Measurements from ENCODE around the gene PRDM15.

Gene PRDM15

GRCh38 chr21:41761934-41762635 is 117.1 kb downstream of the PRDM15 start:
- no peaks in the 10 kb centered on the region for H3K9me3 Mint-ChIP-seq
- no peak overlapping the region for H3K4me3 Mint-ChIP-seq
- peaks cover 8% of the 10 kb centered on the region for H3K4me1 Mint-ChIP-seq
- no peaks in the 10 kb centered on the region for H3K36me3 Mint-ChIP-seq
- peaks cover 47% of the 10 kb centered on the region for H3K27me3 Mint-ChIP-seq
- no peak overlapping the region for H3K27ac Mint-ChIP-seq

DNA sequence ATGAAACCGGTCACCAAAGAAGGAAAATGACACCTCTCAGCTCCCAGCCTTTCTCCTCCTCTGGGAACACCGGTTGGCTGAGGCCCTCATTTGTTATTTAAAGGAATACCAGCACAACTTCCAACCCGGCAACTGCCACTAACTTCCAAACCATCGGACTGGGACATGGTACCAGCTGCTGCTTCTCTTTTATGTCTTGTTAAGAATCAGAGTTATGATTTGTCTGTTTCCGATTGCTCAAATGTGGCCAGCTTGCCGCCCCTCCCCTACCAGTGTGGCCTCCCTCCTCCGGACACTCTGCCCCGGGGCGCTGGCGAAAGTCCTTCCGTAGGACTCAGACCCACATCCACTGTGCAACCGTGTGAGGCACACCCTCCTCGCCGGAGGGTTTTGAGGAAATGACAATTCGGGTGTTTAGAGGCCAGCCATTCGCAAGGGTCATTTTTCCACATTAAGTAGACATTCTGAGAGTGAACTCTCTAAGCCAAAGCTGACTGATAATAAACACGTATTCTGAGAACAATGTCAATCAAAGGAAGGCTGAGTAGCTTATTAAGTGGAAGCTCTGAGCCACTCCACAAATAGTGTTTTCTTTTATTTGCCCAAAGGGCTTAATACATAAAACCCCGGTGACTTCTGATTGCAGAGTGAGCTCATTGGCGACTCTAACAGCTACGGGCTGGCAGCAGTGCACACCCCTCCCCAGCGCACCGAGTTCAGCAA is 117.8 kb downstream of the PRDM15 start:
- Mint-ChIP-seq H3K9me3 (no peaks in the 10 kb centered on the region), H3K4me3 (no peak overlapping the region), H3K4me1 (peaks cover 7% of the 10 kb centered on the region), H3K27ac (no peak overlapping the region), H3K27me3 (peaks cover 46% of the 10 kb centered on the region), H3K36me3 (no peaks in the 10 kb centered on the region)

GRCh38 chr21:41760411-41760810 is 118.7 kb downstream of the PRDM15 start:
- H3K27ac Mint-ChIP-seq: no peak overlapping the region
- peaks cover 7% of the 10 kb centered on the region for H3K4me1 Mint-ChIP-seq
- no peaks in the 10 kb centered on the region for H3K36me3 Mint-ChIP-seq
- H3K9me3 Mint-ChIP-seq: no peaks in the 10 kb centered on the region
- H3K4me3 Mint-ChIP-seq: no peak overlapping the region
- peaks cover 41% of the 10 kb centered on the region for H3K27me3 Mint-ChIP-seq

GRCh38 chr21:41759926-41760325 is 119.2 kb downstream of the PRDM15 start:
- no peaks in the 10 kb centered on the region for H3K36me3 Mint-ChIP-seq
- H3K27ac Mint-ChIP-seq: no peak overlapping the region
- no peak overlapping the region for H3K4me3 Mint-ChIP-seq
- peaks cover 37% of the 10 kb centered on the region for H3K27me3 Mint-ChIP-seq
- peaks cover 7% of the 10 kb centered on the region for H3K4me1 Mint-ChIP-seq
- no peaks in the 10 kb centered on the region for H3K9me3 Mint-ChIP-seq

- Mint-ChIP-seq H3K27me3 (peaks cover 33% of the 10 kb centered on the region), H3K27ac (no peak overlapping the region), H3K36me3 (no peaks in the 10 kb centered on the region), H3K9me3 (no peaks in the 10 kb centered on the region), H3K4me1 (peaks cover 7% of the 10 kb centered on the region), H3K4me3 (no peak overlapping the region)
These were observed 119.8 kb downstream of the PRDM15 start for GRCh38 chr21:41759214-41759840.

GRCh38 chr21:41758550-41758949 is 120.6 kb downstream of the PRDM15 start:
- H3K4me1 Mint-ChIP-seq: peaks cover 7% of the 10 kb centered on the region
- no peaks in the 10 kb centered on the region for H3K36me3 Mint-ChIP-seq
- no peak overlapping the region for H3K4me3 Mint-ChIP-seq
- peaks cover 31% of the 10 kb centered on the region for H3K27me3 Mint-ChIP-seq
- no peaks in the 10 kb centered on the region for H3K9me3 Mint-ChIP-seq
- H3K27ac Mint-ChIP-seq: no peak overlapping the region

DNA sequence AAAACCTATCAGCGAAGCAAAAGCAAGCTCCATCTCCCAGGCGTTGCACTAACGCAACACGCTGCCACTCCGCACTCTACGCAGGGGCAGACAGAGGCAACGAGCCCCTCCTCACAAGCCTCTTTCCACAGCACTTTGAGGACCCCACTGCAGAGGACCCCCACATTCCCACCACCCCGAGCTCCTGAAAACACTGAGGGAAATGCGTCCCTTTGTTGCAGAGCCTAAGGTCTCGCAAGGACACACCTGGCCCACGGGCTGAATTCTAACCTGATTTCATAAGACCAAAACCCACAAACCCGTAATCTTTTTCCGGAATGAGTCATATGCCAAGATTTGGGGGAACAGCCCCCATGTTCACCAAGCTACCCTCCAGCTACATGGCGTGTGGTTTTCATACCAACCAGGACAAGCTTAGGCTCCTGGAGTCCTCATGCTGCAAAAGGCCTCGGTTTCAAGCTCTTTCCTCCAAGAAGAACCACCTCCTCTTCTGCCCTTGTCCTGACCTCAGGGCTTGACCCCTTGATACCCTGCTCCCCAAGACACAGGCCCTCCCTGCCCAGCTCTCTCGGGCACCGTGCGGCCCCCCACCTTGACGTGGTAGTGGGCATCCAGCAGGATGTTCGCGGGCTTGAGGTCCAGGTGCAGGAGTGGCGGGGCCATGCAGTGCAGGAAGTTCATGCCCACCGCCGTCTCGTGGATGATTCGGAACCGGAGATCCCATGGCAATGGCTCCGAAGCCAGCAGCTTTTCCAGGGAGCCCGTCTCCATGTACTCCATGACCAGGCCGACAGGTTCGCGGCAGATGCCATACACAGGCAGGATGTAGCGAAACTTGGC is 123.0 kb downstream of the PRDM15 start:
- H3K27me3 Mint-ChIP-seq: peaks cover 11% of the 10 kb centered on the region
- no peak overlapping the region for H3K27ac Mint-ChIP-seq
- H3K36me3 Mint-ChIP-seq: no peaks in the 10 kb centered on the region

DNA sequence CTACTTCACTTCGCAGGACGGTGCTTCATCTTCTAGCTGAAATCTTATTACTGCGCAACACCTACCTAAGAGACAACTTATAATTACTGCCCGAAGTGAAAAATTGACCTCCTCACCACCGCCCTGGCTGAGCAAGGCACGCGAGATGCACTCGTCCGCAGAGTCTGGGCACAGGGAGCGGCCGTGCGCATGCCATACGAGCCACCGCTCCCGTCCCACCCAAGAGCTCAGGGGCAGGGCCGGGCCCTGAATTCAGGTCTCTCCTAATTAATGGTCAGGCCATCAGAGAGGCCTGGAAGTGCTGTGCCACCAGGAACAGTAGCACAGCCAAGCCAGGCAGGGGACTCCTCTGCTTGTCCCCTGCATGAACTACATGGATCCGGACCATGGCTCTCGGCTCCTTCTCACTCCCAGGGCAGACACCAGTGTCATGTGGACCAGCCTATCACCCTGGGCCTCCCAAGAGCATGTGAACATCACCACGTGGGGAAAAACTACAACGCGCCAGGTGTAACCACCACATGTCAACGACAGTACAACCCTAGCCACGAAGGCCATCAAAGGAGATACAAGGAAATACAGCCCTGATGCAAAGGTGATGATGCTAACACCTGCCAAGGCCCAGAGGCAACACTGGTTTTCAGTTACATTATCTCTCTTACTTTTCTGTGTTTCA is 123.7 kb downstream of the PRDM15 start:
- Mint-ChIP-seq H3K36me3 (no peaks in the 10 kb centered on the region), H3K27ac (no peak overlapping the region), H3K4me3 (no peak overlapping the region)

More for the DNA sequence above, 123.0 kb downstream of the PRDM15 start:
- Mint-ChIP-seq H3K4me3 (no peak overlapping the region), H3K9me3 (no peaks in the 10 kb centered on the region), H3K4me1 (peaks cover 3% of the 10 kb centered on the region)

DNA sequence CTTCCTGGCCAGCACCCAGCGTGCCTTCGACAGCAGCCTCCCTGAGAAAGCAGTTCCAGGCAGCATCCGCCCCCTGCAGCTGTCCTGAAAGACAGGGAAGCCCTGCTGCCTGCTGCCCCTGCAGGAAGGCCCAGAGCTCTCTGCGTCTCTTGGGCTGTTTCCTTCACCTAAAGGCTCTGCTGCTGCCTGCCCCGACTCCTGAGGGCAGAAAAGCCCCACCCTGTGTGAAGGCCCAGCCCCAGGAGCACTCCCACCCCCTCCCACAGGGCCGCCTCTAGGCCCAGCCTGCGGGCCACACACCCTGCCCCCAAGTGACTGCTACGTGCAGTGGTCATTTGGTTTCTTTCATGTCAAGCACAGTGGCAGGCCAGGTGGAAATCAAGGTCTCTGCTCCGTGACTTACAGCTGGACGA is 124.7 kb downstream of the PRDM15 start:
- H3K9me3 Mint-ChIP-seq: no peaks in the 10 kb centered on the region

More for the DNA sequence above, 123.7 kb downstream of the PRDM15 start:
- peaks cover 7% of the 10 kb centered on the region for H3K27me3 Mint-ChIP-seq
- no peaks in the 10 kb centered on the region for H3K4me1 Mint-ChIP-seq
- H3K9me3 Mint-ChIP-seq: no peaks in the 10 kb centered on the region

DNA sequence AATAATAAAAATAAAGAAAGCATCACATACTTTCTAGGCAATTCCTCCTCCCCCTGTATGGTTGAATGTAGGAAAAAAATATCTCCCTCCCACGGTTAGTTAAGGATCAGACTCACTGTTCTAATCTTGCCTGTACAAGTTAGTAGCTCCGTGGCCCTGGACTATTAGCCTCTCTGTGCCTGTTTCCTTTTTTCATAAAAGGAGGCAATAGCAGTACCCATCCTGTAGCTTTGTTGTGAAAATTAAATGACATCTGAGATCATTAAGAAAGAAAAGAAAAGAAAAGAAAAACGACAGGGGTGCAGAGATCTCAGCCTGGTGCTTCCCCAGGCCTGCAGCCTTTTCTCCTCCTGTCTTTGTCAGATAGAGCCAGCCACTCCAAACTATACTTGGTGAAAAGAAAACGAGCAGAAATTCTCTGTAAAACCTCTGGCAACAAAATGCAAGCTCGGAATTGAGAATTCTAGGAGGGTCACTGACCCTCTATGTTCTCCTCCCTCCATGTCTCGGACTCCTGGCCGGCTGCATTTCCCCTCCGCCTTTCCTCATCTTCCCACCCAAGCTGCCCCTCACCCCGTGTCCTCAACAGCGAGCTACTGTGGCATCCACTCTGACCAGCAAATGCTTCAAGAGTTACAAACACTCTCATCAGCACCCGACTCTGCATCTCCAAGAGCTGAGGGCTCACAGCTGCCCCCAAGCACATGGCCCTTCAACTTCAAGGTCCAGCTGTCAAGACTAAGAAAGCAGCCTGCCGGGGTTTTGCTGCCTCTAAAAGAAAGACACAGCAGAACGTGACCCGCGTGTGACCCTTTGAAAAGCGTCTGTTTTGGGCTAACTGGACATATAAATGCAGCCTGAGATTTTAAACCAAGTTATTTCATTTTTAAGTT is 125.9 kb downstream of the PRDM15 start:
- Mint-ChIP-seq H3K27me3 (no peaks in the 10 kb centered on the region), H3K36me3 (no peaks in the 10 kb centered on the region), H3K4me3 (no peak overlapping the region), H3K4me1 (no peaks in the 10 kb centered on the region), H3K27ac (no peak overlapping the region), H3K9me3 (no peaks in the 10 kb centered on the region)

More for the DNA sequence above, 124.7 kb downstream of the PRDM15 start:
- H3K27ac Mint-ChIP-seq: no peak overlapping the region
- H3K4me1 Mint-ChIP-seq: no peaks in the 10 kb centered on the region
- H3K36me3 Mint-ChIP-seq: no peaks in the 10 kb centered on the region
- H3K27me3 Mint-ChIP-seq: no peaks in the 10 kb centered on the region
- no peak overlapping the region for H3K4me3 Mint-ChIP-seq

- H3K27me3 Mint-ChIP-seq: no peaks in the 10 kb centered on the region
- H3K4me3 Mint-ChIP-seq: no peak overlapping the region
- no peaks in the 10 kb centered on the region for H3K9me3 Mint-ChIP-seq
- H3K4me1 Mint-ChIP-seq: no peaks in the 10 kb centered on the region
- H3K36me3 Mint-ChIP-seq: no peaks in the 10 kb centered on the region
- H3K27ac Mint-ChIP-seq: no peak overlapping the region
These were observed 126.9 kb downstream of the PRDM15 start for GRCh38 chr21:41752231-41752681.

GRCh38 chr21:41751611-41752011 is 127.5 kb downstream of the PRDM15 start:
- H3K4me1 Mint-ChIP-seq: no peaks in the 10 kb centered on the region
- H3K27ac Mint-ChIP-seq: no peak overlapping the region
- no peaks in the 10 kb centered on the region for H3K9me3 Mint-ChIP-seq
- H3K36me3 Mint-ChIP-seq: no peaks in the 10 kb centered on the region
- H3K27me3 Mint-ChIP-seq: no peaks in the 10 kb centered on the region
- no peak overlapping the region for H3K4me3 Mint-ChIP-seq

- no peaks in the 10 kb centered on the region for H3K27me3 Mint-ChIP-seq
- H3K27ac Mint-ChIP-seq: peak overlapping the region; percentile 74
- H3K4me3 Mint-ChIP-seq: no peak overlapping the region
- H3K4me1 Mint-ChIP-seq: no peaks in the 10 kb centered on the region
- no peaks in the 10 kb centered on the region for H3K36me3 Mint-ChIP-seq
- H3K9me3 Mint-ChIP-seq: no peaks in the 10 kb centered on the region
These were observed 128.5 kb downstream of the PRDM15 start for GRCh38 chr21:41750532-41751151.

GRCh38 chr21:41750051-41750450 is 129.1 kb downstream of the PRDM15 start:
- no peaks in the 10 kb centered on the region for H3K27me3 Mint-ChIP-seq
- H3K9me3 Mint-ChIP-seq: no peaks in the 10 kb centered on the region
- H3K4me1 Mint-ChIP-seq: no peaks in the 10 kb centered on the region
- no peaks in the 10 kb centered on the region for H3K36me3 Mint-ChIP-seq
- no peak overlapping the region for H3K27ac Mint-ChIP-seq
- no peak overlapping the region for H3K4me3 Mint-ChIP-seq
